Activated CD4-positive, alpha-beta T cell treated with anti-CD3 and anti-CD28 coated beads, Interleukin-2, amount 10 ng/mL, durations not matched to agents 24 days and 14 days (primary cell): ENCODE measurements around the gene ADRB2. TPM values are rescaled to one million over a fixed set of nuclear protein-coding genes. Genes with fewer than 3 reads are reported as not detected.
A peak's percentile ranks its signal among the peaks of the same experiment; 100 is the strongest.

ENCODE experiments used
- DNase-seq: peaks from one replicate; pipeline ENCODE4 v3.0.0; 2022
- H3K27ac Mint-ChIP-seq: one replicate; pipeline ENCODE4 v1.8.0; 2022; ENCODE audit warnings: mild to moderate bottlenecking, mixed read lengths
- H3K27me3 Mint-ChIP-seq: one replicate; pipeline ENCODE4 v1.8.0; 2022; ENCODE audit warnings: mixed read lengths
- H3K36me3 Mint-ChIP-seq: one replicate; pipeline ENCODE4 v1.8.0; 2022; ENCODE audit warnings: low read depth, mild to moderate bottlenecking, mixed read lengths
- H3K4me1 Mint-ChIP-seq: one replicate; pipeline ENCODE4 v1.8.0; 2021; ENCODE audit warnings: mixed read lengths
- H3K4me3 Mint-ChIP-seq: one replicate; pipeline ENCODE4 v1.8.0; 2022; ENCODE audit warnings: mild to moderate bottlenecking, moderate library complexity, mixed read lengths
- H3K9me3 Mint-ChIP-seq: one replicate; pipeline ENCODE4 v1.8.0; 2021; ENCODE audit warnings: mixed read lengths
- intact Hi-C: fragments of 100-400 bp; cut with micrococcal nuclease; formaldehyde crosslinking; loops from one replicate; pipeline ENCODE4 v1.15.1; 2023
- total RNA-seq: library from RNA; stranded (reverse); gene quantifications from 2 replicates; pipeline ENCODE4 v1.2.3, GENCODE V29; 2022

Gene ADRB2
- total RNA-seq = 0.37 and 0.50 TPM in 2 replicates

DNA sequence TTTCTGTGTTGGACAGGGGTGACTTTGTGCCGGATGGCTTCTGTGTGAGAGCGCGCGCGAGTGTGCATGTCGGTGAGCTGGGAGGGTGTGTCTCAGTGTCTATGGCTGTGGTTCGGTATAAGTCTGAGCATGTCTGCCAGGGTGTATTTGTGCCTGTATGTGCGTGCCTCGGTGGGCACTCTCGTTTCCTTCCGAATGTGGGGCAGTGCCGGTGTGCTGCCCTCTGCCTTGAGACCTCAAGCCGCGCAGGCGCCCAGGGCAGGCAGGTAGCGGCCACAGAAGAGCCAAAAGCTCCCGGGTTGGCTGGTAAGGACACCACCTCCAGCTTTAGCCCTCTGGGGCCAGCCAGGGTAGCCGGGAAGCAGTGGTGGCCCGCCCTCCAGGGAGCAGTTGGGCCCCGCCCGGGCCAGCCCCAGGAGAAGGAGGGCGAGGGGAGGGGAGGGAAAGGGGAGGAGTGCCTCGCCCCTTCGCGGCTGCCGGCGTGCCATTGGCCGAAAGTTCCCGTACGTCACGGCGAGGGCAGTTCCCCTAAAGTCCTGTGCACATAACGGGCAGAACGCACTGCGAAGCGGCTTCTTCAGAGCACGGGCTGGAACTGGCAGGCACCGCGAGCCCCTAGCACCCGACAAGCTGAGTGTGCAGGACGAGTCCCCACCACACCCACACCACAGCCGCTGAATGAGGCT lies at the start of gene ADRB2:
Gene ADRB2 (plus strand): TSS at position 559 of the 686 bp plus-strand sequence. CDS start 221 bp downstream, outside the sequence.
- intact Hi-C loops = loop anchor here (1.0 to 10.0 kb wide), 4 partner anchors 17 to 209 kb away; no protein-coding TSS in a partner anchor

GRCh38 chr5:148776780-148777179 lies 49.6 kb upstream of the ADRB2 start:
- intact Hi-C loops = no loop called here

More for the DNA sequence above, at the start of gene ADRB2:
- peak within 1 kb of the TSS; percentile 65 for H3K27ac Mint-ChIP-seq
- peak; percentile 96 for DNase-seq
- no peaks in the 10 kb centered on the region for H3K9me3 Mint-ChIP-seq
- H3K27me3 Mint-ChIP-seq = peaks cover 73% of the 10 kb centered on the region
- H3K36me3 Mint-ChIP-seq = no peaks in the 10 kb centered on the region
- peaks cover 11% of the 10 kb centered on the region for H3K4me1 Mint-ChIP-seq
- peak within 1 kb of the TSS; percentile 90 for H3K4me3 Mint-ChIP-seq

GRCh38 chr5:148778882-148779281 lies 47.5 kb upstream of the ADRB2 start:
- Mint-ChIP-seq H3K27ac (no peak overlapping the region), H3K4me1 (no peaks in the 10 kb centered on the region), H3K4me3 (no peak overlapping the region), H3K9me3 (no peaks in the 10 kb centered on the region), H3K36me3 (no peaks in the 10 kb centered on the region), H3K27me3 (peaks cover 31% of the 10 kb centered on the region)
- DNase-seq = no peak
- intact Hi-C loops = no loop called here

More at GRCh38 chr5:148776780-148777179, 49.6 kb upstream of the ADRB2 start:
- DNase-seq = no peak
- Mint-ChIP-seq H3K4me3 (no peak overlapping the region), H3K9me3 (no peaks in the 10 kb centered on the region), H3K27me3 (peaks cover 31% of the 10 kb centered on the region), H3K36me3 (no peaks in the 10 kb centered on the region), H3K4me1 (no peaks in the 10 kb centered on the region), H3K27ac (no peak overlapping the region)

- no peaks in the 10 kb centered on the region for H3K4me1 Mint-ChIP-seq
Measured at GRCh38 chr5:148780711-148781110, 45.7 kb upstream of the ADRB2 start.

GRCh38 chr5:148781766-148782165 lies 44.6 kb upstream of the ADRB2 start:
- intact Hi-C loops = no loop called here
- Mint-ChIP-seq H3K4me1 (no peaks in the 10 kb centered on the region), H3K27me3 (peaks cover 36% of the 10 kb centered on the region), H3K9me3 (no peaks in the 10 kb centered on the region), H3K4me3 (no peak overlapping the region), H3K27ac (no peak overlapping the region), H3K36me3 (no peaks in the 10 kb centered on the region)
- DNase-seq = no peak

More at GRCh38 chr5:148780711-148781110, 45.7 kb upstream of the ADRB2 start:
- H3K9me3 Mint-ChIP-seq = no peaks in the 10 kb centered on the region
- no peak for DNase-seq
- H3K27ac Mint-ChIP-seq = no peak overlapping the region
- intact Hi-C loops = no loop called here
- H3K4me3 Mint-ChIP-seq = no peak overlapping the region
- no peaks in the 10 kb centered on the region for H3K36me3 Mint-ChIP-seq
- peaks cover 35% of the 10 kb centered on the region for H3K27me3 Mint-ChIP-seq

- no peak overlapping the region for H3K4me3 Mint-ChIP-seq
- no peaks in the 10 kb centered on the region for H3K4me1 Mint-ChIP-seq
- no peaks in the 10 kb centered on the region for H3K9me3 Mint-ChIP-seq
- H3K36me3 Mint-ChIP-seq = no peaks in the 10 kb centered on the region
- no peak overlapping the region for H3K27ac Mint-ChIP-seq
- DNase-seq = no peak
- peaks cover 34% of the 10 kb centered on the region for H3K27me3 Mint-ChIP-seq
- intact Hi-C loops = no loop called here
Measured at GRCh38 chr5:148785223-148785622, 41.2 kb upstream of the ADRB2 start.

DNA sequence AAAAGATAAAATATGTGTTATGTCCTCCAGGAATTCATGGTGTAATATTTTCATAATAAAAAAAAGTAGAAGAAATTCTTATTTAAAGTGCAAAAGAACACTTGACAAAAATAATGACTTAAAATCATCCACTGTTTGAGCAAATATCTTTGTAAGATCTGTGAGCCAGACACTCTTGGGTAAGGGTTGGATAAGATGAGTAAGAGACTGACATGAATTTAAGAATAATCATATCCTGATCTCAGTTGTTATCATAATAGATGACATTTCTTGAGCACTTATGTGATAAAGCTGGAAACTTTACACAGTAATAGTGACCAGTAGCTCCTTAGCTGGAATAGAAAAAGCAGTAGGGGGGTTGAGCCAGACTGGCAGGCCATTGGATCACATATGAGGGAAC lies 40.0 kb upstream of the ADRB2 start:
- H3K36me3 Mint-ChIP-seq = no peaks in the 10 kb centered on the region
- no peak for DNase-seq
- H3K27ac Mint-ChIP-seq = no peak overlapping the region
- intact Hi-C loops = no loop called here
- peaks cover 8% of the 10 kb centered on the region for H3K4me1 Mint-ChIP-seq
- H3K9me3 Mint-ChIP-seq = no peaks in the 10 kb centered on the region
- H3K27me3 Mint-ChIP-seq = peaks cover 34% of the 10 kb centered on the region
- H3K4me3 Mint-ChIP-seq = no peak overlapping the region

GRCh38 chr5:148788636-148789035 lies 37.8 kb upstream of the ADRB2 start:
- Mint-ChIP-seq H3K27me3 (peaks cover 24% of the 10 kb centered on the region), H3K4me3 (no peak overlapping the region), H3K36me3 (no peaks in the 10 kb centered on the region), H3K9me3 (no peaks in the 10 kb centered on the region), H3K4me1 (peaks cover 24% of the 10 kb centered on the region), H3K27ac (no peak overlapping the region)
- intact Hi-C loops = no loop called here
- no peak for DNase-seq

- Mint-ChIP-seq H3K27ac (peak overlapping the region; percentile 21), H3K4me3 (no peak overlapping the region)
- intact Hi-C loops = loop anchor here (1.0 to 5.0 kb wide), 5 partner anchors 10 to 168 kb away; partner anchors contain the start of gene ADRB2
Measured at GRCh38 chr5:148790545-148791333, 35.7 kb upstream of the ADRB2 start.

DNA sequence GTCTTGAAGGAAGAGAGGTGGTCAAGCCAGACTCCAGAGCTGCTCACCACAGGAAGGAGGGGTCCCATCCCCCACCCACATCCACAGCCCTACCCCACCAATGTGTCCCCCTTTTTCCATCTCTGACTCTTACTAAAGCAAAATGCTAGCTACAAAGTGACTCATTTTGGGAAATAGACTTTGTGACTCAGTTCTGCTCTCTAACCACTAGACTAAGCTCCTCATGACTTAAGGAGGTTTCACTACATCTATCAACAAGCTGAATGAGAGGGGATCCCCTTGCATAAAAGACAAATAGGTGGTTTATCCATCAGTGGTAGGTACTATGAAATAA lies 35.1 kb upstream of the ADRB2 start:
- Mint-ChIP-seq H3K27ac (peak overlapping the region; percentile 21), H3K27me3 (peaks cover 21% of the 10 kb centered on the region), H3K4me3 (no peak overlapping the region), H3K36me3 (no peaks in the 10 kb centered on the region), H3K9me3 (no peaks in the 10 kb centered on the region), H3K4me1 (peaks cover 24% of the 10 kb centered on the region)
- DNase-seq = peak; percentile 69
- intact Hi-C loops = loop anchor here (1.0 to 5.0 kb wide), 5 partner anchors 9 to 169 kb away; partner anchors contain the start of gene ADRB2

More at GRCh38 chr5:148790545-148791333, 35.7 kb upstream of the ADRB2 start:
- Mint-ChIP-seq H3K4me1 (peaks cover 24% of the 10 kb centered on the region), H3K36me3 (no peaks in the 10 kb centered on the region), H3K27me3 (peaks cover 18% of the 10 kb centered on the region), H3K9me3 (no peaks in the 10 kb centered on the region)
- no peak for DNase-seq

- Mint-ChIP-seq H3K36me3 (no peaks in the 10 kb centered on the region), H3K9me3 (no peaks in the 10 kb centered on the region), H3K4me3 (no peak overlapping the region), H3K4me1 (peaks cover 24% of the 10 kb centered on the region), H3K27ac (no peak overlapping the region), H3K27me3 (peaks cover 18% of the 10 kb centered on the region)
- DNase-seq = no peak
- intact Hi-C loops = loop anchor here (1.0 to 5.0 kb wide), 5 partner anchors 9 to 169 kb away; partner anchors contain the start of gene ADRB2
Measured at GRCh38 chr5:148791696-148792095, 34.7 kb upstream of the ADRB2 start.

DNA sequence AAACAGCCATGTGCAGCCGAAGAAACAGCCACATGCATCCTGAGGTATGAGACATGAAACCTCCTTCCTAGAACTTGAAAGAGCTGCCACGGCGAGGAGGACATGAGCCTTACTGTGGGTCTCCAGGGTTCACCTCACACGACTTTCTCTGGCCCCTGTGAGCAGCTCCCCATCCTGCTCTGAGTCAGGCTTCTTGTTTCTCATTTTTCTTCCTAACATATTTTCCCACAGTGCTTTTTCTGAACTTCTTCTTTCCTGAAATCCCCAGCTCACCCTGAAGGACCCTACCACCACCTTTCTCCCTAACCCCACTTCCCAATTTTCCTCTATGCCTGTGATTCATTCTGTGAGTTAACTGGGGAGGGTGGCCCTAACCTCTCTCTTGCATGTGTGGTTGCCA lies 33.7 kb upstream of the ADRB2 start:
- H3K4me1 Mint-ChIP-seq = peaks cover 24% of the 10 kb centered on the region
- intact Hi-C loops = loop anchor here (5.0 kb wide), 1 partner anchor 170 kb away; no protein-coding TSS in a partner anchor
- peaks cover 17% of the 10 kb centered on the region for H3K27me3 Mint-ChIP-seq
- H3K27ac Mint-ChIP-seq = peak overlapping the region; percentile 8
- H3K4me3 Mint-ChIP-seq = no peak overlapping the region
- H3K36me3 Mint-ChIP-seq = no peaks in the 10 kb centered on the region
- no peaks in the 10 kb centered on the region for H3K9me3 Mint-ChIP-seq
- no peak for DNase-seq

DNA sequence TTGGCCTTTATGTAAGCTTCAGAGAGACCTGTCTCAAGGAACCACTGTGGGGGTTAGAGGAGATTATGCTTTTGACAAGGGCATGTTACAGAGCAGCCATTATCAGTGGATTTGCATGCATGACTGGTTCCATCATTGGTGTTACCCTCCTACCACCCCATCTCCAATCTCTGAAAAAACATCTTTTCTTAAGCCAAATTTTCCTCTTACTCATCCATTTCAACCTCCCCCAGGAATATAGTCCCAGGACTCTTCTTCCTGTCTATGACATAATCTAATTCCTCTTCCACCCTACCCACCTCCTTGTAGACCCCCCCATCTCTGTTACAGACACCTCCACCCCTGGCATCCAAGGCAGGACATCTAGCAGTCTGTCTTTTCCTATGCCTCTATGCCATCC lies 33.1 kb upstream of the ADRB2 start:
- peaks cover 17% of the 10 kb centered on the region for H3K27me3 Mint-ChIP-seq
- H3K9me3 Mint-ChIP-seq = no peaks in the 10 kb centered on the region
- no peaks in the 10 kb centered on the region for H3K36me3 Mint-ChIP-seq
- DNase-seq = no peak
- no peak overlapping the region for H3K4me3 Mint-ChIP-seq
- H3K27ac Mint-ChIP-seq = peak overlapping the region; percentile 3
- intact Hi-C loops = loop anchor here (5.0 kb wide), 1 partner anchor 171 kb away; no protein-coding TSS in a partner anchor
- peaks cover 24% of the 10 kb centered on the region for H3K4me1 Mint-ChIP-seq

DNA sequence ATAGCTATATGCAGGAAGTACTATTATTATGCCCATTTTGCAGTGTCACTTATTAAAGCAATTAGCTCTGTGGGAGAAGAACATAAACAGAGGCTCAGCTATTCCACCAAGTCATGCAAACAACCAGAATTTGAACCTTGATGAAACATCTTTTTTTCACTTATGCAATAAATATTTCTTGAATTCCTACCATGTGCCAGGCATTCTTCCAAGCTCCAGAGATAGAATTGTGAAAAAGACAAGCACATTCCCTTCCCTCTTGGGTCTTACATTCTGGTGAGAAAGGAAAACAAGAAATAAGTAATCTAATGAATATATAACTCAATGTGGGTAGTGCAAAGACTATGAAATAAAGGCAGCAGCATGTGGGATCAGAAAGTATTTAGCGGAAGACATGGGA lies 32.1 kb upstream of the ADRB2 start:
- no peak overlapping the region for H3K4me3 Mint-ChIP-seq
- H3K27ac Mint-ChIP-seq = no peak overlapping the region
- H3K27me3 Mint-ChIP-seq = peaks cover 13% of the 10 kb centered on the region
- no peaks in the 10 kb centered on the region for H3K9me3 Mint-ChIP-seq
- no peak for DNase-seq
- intact Hi-C loops = loop anchor here (5.0 kb wide), 1 partner anchor 172 kb away; no protein-coding TSS in a partner anchor
- no peaks in the 10 kb centered on the region for H3K36me3 Mint-ChIP-seq
- H3K4me1 Mint-ChIP-seq = peaks cover 24% of the 10 kb centered on the region
